ENCODE data around the gene PHPT1. TPM values are rescaled to one million over a fixed set of nuclear protein-coding genes. Genes with fewer than 3 reads are reported as not detected.

The PHPT1 gene
- total and polyA plus RNA-seq, 2 of the 13 experiments (the other 11 are each of a cell fraction or from before 2014, with no cell fraction given): 189 to 192 TPM

DNA sequence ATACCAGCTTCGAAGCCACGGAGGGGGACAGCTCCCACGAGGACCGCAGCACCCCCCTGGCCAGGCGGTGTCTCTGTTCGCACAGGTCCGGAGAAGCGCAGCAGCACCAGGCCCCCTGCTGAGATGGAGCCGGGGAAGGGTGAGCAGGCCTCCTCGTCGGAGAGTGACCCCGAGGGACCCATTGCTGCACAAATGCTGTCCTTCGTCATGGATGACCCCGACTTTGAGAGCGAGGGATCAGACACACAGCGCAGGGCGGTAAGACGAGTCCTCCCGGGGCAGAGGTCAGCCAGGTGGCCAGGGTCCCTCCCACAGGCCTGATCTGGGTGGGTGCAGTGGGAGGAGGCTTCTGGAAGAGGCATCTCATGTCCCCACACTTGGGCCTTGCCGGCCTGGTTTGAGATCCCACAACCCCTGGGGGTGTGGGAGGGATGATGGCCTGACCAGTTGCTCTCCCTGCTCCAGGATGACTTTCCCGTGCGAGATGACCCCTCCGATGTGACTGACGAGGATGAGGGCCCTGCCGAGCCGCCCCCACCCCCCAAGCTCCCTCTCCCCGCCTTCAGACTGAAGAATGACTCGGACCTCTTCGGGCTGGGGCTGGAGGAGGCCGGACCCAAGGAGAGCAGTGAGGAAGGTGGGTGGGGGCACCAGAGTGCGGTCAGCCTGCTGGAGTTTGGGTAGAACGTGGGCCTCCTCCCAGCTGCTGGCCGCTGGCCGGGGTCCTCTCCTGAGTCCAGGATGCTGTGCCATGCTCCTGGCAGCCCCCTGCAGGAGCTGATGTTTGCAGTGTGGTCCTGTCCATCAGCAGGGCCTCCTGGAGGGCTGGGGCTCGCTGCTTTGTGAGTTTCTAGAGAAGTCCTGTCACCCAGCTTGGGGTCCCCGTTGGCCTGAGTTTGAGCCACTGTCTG is 9.7 kb upstream of the PHPT1 start (continued):
- TF ChIP-seq SOX6 (IDR thresholded peaks at IDR 0.05) (no peak), SOX6 (CRISPR knock-in tag; IDR thresholded peaks at IDR 0.05) (no peak), ZNF883 (CRISPR knock-in tag; IDR thresholded peaks at IDR 0.05; ENCODE audit: not compliant biosample characterization) (peak; percentile 42), ZNF775 (CRISPR knock-in tag; IDR thresholded peaks at IDR 0.05; ENCODE audit: borderline replicate concordance) (no peak), HOXA7 (CRISPR knock-in tag; IDR thresholded peaks at IDR 0.05) (no peak), RBM22 (optimal IDR thresholded peaks at IDR 0.05; ENCODE audit: low read length) (peak; percentile 77), ZNF768 (CRISPR knock-in tag; IDR thresholded peaks at IDR 0.05) (0 out of 2 replicates have a peak, but pooled peaks have one; percentile 38)
- TF ChIP-seq, protein P1, sequence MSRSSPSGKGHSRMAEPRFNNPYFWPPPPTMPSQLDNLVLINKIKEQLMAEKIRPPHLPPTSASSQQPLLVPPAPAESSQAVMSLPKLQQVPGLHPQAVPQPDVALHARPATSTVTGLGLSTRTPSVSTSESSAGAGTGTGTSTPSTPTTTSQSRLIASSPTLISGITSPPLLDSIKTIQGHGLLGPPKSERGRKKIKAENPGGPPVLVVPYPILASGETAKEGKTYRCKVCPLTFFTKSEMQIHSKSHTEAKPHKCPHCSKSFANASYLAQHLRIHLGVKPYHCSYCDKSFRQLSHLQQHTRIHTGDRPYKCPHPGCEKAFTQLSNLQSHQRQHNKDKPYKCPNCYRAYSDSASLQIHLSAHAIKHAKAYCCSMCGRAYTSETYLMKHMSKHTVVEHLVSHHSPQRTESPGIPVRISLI (CRISPR knock-in tag; IDR thresholded peaks at IDR 0.05; ENCODE audit: borderline replicate concordance): no peak
- TF ChIP-seq, protein P2, sequence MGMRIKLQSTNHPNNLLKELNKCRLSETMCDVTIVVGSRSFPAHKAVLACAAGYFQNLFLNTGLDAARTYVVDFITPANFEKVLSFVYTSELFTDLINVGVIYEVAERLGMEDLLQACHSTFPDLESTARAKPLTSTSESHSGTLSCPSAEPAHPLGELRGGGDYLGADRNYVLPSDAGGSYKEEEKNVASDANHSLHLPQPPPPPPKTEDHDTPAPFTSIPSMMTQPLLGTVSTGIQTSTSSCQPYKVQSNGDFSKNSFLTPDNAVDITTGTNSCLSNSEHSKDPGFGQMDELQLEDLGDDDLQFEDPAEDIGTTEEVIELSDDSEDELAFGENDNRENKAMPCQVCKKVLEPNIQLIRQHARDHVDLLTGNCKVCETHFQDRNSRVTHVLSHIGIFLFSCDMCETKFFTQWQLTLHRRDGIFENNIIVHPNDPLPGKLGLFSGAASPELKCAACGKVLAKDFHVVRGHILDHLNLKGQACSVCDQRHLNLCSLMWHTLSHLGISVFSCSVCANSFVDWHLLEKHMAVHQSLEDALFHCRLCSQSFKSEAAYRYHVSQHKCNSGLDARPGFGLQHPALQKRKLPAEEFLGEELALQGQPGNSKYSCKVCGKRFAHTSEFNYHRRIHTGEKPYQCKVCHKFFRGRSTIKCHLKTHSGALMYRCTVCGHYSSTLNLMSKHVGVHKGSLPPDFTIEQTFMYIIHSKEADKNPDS (CRISPR knock-in tag; IDR thresholded peaks at IDR 0.05): 0 out of 2 replicates have a peak, but pooled peaks have one; percentile 40
- TF ChIP-seq, protein P3, sequence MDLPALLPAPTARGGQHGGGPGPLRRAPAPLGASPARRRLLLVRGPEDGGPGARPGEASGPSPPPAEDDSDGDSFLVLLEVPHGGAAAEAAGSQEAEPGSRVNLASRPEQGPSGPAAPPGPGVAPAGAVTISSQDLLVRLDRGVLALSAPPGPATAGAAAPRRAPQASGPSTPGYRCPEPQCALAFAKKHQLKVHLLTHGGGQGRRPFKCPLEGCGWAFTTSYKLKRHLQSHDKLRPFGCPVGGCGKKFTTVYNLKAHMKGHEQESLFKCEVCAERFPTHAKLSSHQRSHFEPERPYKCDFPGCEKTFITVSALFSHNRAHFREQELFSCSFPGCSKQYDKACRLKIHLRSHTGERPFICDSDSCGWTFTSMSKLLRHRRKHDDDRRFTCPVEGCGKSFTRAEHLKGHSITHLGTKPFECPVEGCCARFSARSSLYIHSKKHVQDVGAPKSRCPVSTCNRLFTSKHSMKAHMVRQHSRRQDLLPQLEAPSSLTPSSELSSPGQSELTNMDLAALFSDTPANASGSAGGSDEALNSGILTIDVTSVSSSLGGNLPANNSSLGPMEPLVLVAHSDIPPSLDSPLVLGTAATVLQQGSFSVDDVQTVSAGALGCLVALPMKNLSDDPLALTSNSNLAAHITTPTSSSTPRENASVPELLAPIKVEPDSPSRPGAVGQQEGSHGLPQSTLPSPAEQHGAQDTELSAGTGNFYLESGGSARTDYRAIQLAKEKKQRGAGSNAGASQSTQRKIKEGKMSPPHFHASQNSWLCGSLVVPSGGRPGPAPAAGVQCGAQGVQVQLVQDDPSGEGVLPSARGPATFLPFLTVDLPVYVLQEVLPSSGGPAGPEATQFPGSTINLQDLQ (CRISPR knock-in tag; IDR thresholded peaks at IDR 0.05): no peak
- TF ChIP-seq, protein P4, sequence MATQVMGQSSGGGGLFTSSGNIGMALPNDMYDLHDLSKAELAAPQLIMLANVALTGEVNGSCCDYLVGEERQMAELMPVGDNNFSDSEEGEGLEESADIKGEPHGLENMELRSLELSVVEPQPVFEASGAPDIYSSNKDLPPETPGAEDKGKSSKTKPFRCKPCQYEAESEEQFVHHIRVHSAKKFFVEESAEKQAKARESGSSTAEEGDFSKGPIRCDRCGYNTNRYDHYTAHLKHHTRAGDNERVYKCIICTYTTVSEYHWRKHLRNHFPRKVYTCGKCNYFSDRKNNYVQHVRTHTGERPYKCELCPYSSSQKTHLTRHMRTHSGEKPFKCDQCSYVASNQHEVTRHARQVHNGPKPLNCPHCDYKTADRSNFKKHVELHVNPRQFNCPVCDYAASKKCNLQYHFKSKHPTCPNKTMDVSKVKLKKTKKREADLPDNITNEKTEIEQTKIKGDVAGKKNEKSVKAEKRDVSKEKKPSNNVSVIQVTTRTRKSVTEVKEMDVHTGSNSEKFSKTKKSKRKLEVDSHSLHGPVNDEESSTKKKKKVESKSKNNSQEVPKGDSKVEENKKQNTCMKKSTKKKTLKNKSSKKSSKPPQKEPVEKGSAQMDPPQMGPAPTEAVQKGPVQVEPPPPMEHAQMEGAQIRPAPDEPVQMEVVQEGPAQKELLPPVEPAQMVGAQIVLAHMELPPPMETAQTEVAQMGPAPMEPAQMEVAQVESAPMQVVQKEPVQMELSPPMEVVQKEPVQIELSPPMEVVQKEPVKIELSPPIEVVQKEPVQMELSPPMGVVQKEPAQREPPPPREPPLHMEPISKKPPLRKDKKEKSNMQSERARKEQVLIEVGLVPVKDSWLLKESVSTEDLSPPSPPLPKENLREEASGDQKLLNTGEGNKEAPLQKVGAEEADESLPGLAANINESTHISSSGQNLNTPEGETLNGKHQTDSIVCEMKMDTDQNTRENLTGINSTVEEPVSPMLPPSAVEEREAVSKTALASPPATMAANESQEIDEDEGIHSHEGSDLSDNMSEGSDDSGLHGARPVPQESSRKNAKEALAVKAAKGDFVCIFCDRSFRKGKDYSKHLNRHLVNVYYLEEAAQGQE (IDR thresholded peaks at IDR 0.05; ENCODE audit: borderline replicate concordance in 1 of 2, low read depth in 1 of 2, low read length in 2 of 2): no peak

All from HepG2 (cell line).